Measurements from ENCODE around the gene AKAP1. TPM values are rescaled to one million over a fixed set of nuclear protein-coding genes. Genes with fewer than 3 reads are reported as not detected.

AKAP1 gene
- total and polyA plus RNA-seq, 2 experiments from 2014 or later = 8.6 to 10.7 TPM

DNA sequence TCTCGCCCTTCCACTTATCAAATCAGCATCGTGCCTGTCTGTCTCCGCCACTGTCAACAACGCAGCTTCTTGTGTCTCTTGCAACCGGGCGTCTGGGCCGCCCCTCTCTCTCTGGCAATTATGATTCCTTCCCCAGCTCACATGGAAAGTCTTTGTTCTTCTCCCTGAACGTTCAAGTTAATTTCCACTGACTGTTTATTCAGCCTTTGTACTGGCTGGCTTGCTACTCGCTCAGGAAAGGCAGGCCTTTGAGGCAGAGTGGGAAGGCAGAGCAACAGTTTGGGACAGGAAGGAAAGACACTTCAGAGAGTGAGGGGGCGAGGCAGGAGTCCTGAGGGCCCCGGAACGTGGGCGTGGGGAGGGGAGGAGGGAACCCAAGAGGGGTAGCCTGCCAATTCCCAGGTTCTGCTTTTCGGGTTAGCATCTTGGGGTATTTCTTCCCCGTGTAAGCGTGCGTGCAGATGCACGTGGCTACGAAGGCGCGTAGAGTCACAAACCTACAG is 50.8 kb downstream of the AKAP1 start:
- no peaks in the 10 kb centered on the region for H3K36me3 ChIP-seq (ENCODE audit: low read depth)
- no peaks in the 10 kb centered on the region for H4K20me1 ChIP-seq (ENCODE audit: insufficient read depth)
- no peaks in the 10 kb centered on the region for H3K4me1 ChIP-seq (ENCODE audit: insufficient read depth)
- 40 to 41% methylated on average over 21 of the region's 21 CpGs for WGBS, 2 experiments (ENCODE audit: low coverage in 1 of 2, low lambda C conversion rate in 2 of 2, missing lambda C conversion rate in 2 of 2)
- H3K9me3 ChIP-seq (ENCODE audit: low read depth) = no peaks in the 10 kb centered on the region
- no peak overlapping the region for H3K9ac ChIP-seq
- in situ Hi-C loops (cut with MboI) = loop anchor here (10.0 kb wide), 2 partner anchors 609 to 689 kb away; partner anchors contain the start of gene CCDC182
- no peak overlapping the region for H3K27ac ChIP-seq
- no peak for DNase-seq
- no peaks in the 10 kb centered on the region for H3K9me2 ChIP-seq (ENCODE audit: insufficient read depth)
- no peaks in the 10 kb centered on the region; the same call in 1 of the 2 replicates for H3K27me3 ChIP-seq (replicated peaks; ENCODE audit: insufficient read depth)
- no peaks in the 10 kb centered on the region for H3K79me2 ChIP-seq (ENCODE audit: insufficient read depth)
- no peaks in the 10 kb centered on the region for H3F3A ChIP-seq (ENCODE audit: insufficient read depth)
- no peak overlapping the region for H2AFZ ChIP-seq
- H3K4me3 ChIP-seq = no peak overlapping the region
- TF ChIP-seq EZH2phosphoT487 (IDR thresholded peaks at IDR 0.05; ENCODE audit: insufficient read depth, low read depth) (no peak), EZH2 (IDR thresholded peaks at IDR 0.05; ENCODE audit: insufficient read depth, poor library complexity, severe bottlenecking) (no peak)
- no peak overlapping the region for H3K4me2 ChIP-seq (ENCODE audit: unreplicated experiment)

DNA sequence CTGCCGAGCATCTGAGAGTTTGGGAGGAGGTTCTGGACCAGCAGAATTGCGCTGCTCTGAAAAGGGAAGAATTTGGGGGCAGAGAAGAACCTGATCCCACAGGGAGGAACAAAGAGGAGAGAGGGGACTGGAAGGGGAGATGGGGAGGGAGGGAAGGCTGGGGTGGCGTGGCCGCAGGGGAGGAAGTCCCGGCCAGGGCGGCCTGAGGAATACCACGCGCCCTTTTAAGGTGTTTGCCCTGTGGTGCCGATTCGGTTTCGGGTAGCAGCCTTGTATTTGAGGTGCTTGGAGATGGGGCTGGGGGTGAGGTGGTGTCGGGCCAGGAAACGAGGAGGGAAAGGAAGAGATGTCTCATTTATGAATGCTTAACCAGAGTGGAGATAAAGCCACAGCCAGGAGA is 51.3 kb downstream of the AKAP1 start:
- H3K9me3 ChIP-seq (ENCODE audit: low read depth) = no peaks in the 10 kb centered on the region
- in situ Hi-C loops (cut with MboI) = loop anchor here (10.0 kb wide), 2 partner anchors 608 to 688 kb away; partner anchors contain the start of gene CCDC182
- no peaks in the 10 kb centered on the region for H3K36me3 ChIP-seq (ENCODE audit: low read depth)
- H3K4me3 ChIP-seq = no peak overlapping the region
- WGBS, 2 experiments (ENCODE audit: low coverage in 1 of 2, low lambda C conversion rate in 2 of 2, missing lambda C conversion rate in 2 of 2) = 58 to 68% methylated on average over 10 to 13 of the region's 13 CpGs
- TF ChIP-seq EZH2phosphoT487 (IDR thresholded peaks at IDR 0.05; ENCODE audit: insufficient read depth, low read depth) = no peak
- H3K4me2 ChIP-seq (ENCODE audit: unreplicated experiment) = no peak overlapping the region
- H3K27ac ChIP-seq = no peak overlapping the region
- DNase-seq = no peak
- no peak overlapping the region for H2AFZ ChIP-seq
- H3F3A ChIP-seq (ENCODE audit: insufficient read depth) = no peaks in the 10 kb centered on the region
- H3K79me2 ChIP-seq (ENCODE audit: insufficient read depth) = no peaks in the 10 kb centered on the region
- H3K27me3 ChIP-seq (replicated peaks; ENCODE audit: insufficient read depth) = no peaks in the 10 kb centered on the region; the same call in 1 of the 2 replicates
- no peak overlapping the region for H3K9ac ChIP-seq
- no peaks in the 10 kb centered on the region for H4K20me1 ChIP-seq (ENCODE audit: insufficient read depth)
- H3K9me2 ChIP-seq (ENCODE audit: insufficient read depth) = no peaks in the 10 kb centered on the region
- no peaks in the 10 kb centered on the region for H3K4me1 ChIP-seq (ENCODE audit: insufficient read depth)

DNA sequence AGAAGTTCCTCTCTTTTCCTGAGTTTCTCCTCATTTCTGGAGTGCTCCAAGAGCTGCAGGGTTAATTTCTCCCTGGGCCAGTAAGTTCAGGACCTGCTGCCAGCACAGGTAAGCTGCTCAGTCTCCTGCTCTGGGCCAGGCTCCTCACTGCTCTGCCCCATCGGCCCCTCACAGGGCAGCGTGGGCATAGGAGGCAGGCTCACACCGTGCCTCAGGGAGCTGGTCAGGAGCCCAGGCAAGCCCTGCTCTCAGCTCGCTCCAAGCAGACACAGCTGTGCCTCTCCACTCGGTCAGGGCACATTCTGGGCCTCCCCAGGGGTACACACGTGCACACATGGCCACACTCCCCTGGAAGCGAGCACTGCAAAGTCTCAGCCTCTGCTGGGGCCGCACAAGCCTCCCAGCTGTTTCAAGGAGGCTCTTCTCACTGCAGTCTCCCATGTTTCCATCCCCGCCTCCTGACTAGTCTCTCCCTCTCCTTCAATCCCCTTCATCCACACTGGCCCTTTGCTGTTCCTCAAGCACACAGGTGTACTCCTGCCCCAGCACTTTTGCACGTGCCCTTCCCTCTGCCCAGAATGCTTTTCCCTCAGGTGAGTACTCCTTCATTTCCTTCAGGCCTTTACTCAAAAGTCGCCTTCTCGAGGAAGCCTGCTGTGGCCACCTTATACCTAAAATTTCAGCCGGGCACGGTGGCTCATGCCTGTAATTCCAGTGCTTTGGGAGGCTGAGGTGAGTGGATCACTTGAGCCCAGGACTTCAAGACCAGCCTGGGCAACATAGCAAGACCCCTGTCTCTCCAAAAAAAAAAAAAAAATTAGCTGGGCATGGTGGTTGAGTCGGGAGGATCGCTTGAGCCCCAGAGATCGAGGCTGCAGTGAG is 53.2 kb downstream of the AKAP1 start:
- no peaks in the 10 kb centered on the region for H3K9me3 ChIP-seq (ENCODE audit: low read depth)
- no peaks in the 10 kb centered on the region for H4K20me1 ChIP-seq (ENCODE audit: insufficient read depth)
- H2AFZ ChIP-seq = no peak overlapping the region
- H3F3A ChIP-seq (ENCODE audit: insufficient read depth) = no peaks in the 10 kb centered on the region
- no peaks in the 10 kb centered on the region; the same call in 1 of the 2 replicates for H3K27me3 ChIP-seq (replicated peaks; ENCODE audit: insufficient read depth)
- no peak overlapping the region for H3K4me2 ChIP-seq (ENCODE audit: unreplicated experiment)
- H3K27ac ChIP-seq = no peak overlapping the region
- WGBS, 2 experiments (ENCODE audit: low coverage in 1 of 2, low lambda C conversion rate in 2 of 2, missing lambda C conversion rate in 2 of 2) = 57 to 65% methylated on average over 16 to 17 of the region's 17 CpGs
- no peak overlapping the region for H3K4me3 ChIP-seq
- H3K36me3 ChIP-seq (ENCODE audit: low read depth) = no peaks in the 10 kb centered on the region
- no peak for DNase-seq
- no peak overlapping the region for H3K9ac ChIP-seq
- no peaks in the 10 kb centered on the region for H3K79me2 ChIP-seq (ENCODE audit: insufficient read depth)
- in situ Hi-C loops (cut with MboI) = loop anchor here (10.0 kb wide), 2 partner anchors 607 to 687 kb away; partner anchors contain the start of gene CCDC182
- H3K4me1 ChIP-seq (ENCODE audit: insufficient read depth) = 0 out of 2 replicates have a peak, but pooled peaks cover 7% of the 10 kb centered on the region
- H3K9me2 ChIP-seq (ENCODE audit: insufficient read depth) = no peaks in the 10 kb centered on the region
- TF ChIP-seq EZH2 (IDR thresholded peaks at IDR 0.05; ENCODE audit: insufficient read depth, poor library complexity, severe bottlenecking) (no peak), EZH2phosphoT487 (IDR thresholded peaks at IDR 0.05; ENCODE audit: insufficient read depth, low read depth) (no peak)

DNA sequence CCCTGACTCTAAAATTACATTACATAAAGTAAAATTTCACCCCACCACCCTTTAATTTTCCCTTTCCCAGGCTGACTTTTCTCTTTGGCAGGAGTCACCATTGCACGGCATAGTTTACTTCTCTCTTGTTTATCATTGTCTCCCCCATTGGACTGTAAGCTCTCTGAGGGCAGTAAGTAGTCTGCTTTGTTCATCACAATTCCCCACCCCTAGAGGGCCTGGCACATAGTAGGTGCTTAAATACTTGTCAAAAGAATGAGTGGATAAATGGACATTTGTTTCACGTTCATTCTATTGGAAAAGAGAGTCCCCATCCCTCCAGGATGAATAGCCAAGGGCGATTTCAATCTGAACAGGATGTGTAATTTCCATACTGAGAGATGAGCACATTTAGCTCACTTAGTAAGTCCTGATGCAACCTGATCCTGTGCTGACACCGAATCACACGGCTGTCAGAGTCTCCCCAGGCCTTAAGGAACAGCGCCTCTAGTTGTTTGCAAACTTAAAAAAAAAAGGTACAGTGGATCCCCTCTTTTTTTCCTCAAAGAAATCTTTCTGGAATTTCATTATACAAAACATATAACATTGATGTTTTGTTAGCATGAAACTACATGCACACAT is 54.0 kb downstream of the AKAP1 start:
- Histone ChIP-seq H3K4me3 (no peak overlapping the region), H3K27ac (no peak overlapping the region), H3K9me3 (ENCODE audit: low read depth) (no peaks in the 10 kb centered on the region), H4K20me1 (ENCODE audit: insufficient read depth) (no peaks in the 10 kb centered on the region), H3K4me2 (ENCODE audit: unreplicated experiment) (no peak overlapping the region), H3K9me2 (ENCODE audit: insufficient read depth) (no peaks in the 10 kb centered on the region), H3K27me3 (replicated peaks; ENCODE audit: insufficient read depth) (no peaks in the 10 kb centered on the region; the same call in 1 of the 2 replicates), H2AFZ (no peak overlapping the region), H3K9ac (no peak overlapping the region), H3F3A (ENCODE audit: insufficient read depth) (no peaks in the 10 kb centered on the region), H3K4me1 (ENCODE audit: insufficient read depth) (0 out of 2 replicates have a peak, but pooled peaks cover 7% of the 10 kb centered on the region), H3K79me2 (ENCODE audit: insufficient read depth) (no peaks in the 10 kb centered on the region), H3K36me3 (ENCODE audit: low read depth) (no peaks in the 10 kb centered on the region)
- 61 to 69% methylated on average over 6 of the region's 6 CpGs for WGBS, 2 experiments (ENCODE audit: low coverage in 1 of 2, low lambda C conversion rate in 2 of 2, missing lambda C conversion rate in 2 of 2)
- DNase-seq = peak; percentile 12
- in situ Hi-C loops (cut with MboI) = loop anchor here (10.0 kb wide), 2 partner anchors 606 to 686 kb away; partner anchors contain the start of gene CCDC182
- TF ChIP-seq EZH2 (IDR thresholded peaks at IDR 0.05; ENCODE audit: insufficient read depth, poor library complexity, severe bottlenecking) = no peak
- TF ChIP-seq EZH2phosphoT487 (IDR thresholded peaks at IDR 0.05; ENCODE audit: insufficient read depth, low read depth) = no peak
